T-helper 9 cell (primary cell): ENCODE measurements around the gene TMED1.
"Not testable (repeated sequence)": the region's sequence is repeated elsewhere in the genome, so short reads cannot be mapped to it uniquely, and the experiment has no call there.

Experiments used
- DNase-seq: peaks from one replicate; pipeline ENCODE4 v3.0.0-alpha.2; 2020
- total RNA-seq, 2 donors: gene quantifications; one replicate each; lab custom pipeline; 2026; lab: John Stamatoyannopoulos, UW

The TMED1 gene, protein sequence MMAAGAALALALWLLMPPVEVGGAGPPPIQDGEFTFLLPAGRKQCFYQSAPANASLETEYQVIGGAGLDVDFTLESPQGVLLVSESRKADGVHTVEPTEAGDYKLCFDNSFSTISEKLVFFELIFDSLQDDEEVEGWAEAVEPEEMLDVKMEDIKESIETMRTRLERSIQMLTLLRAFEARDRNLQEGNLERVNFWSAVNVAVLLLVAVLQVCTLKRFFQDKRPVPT
- total RNA-seq: 11.0 to 15.7 reads per million in 2 donors

DNA sequence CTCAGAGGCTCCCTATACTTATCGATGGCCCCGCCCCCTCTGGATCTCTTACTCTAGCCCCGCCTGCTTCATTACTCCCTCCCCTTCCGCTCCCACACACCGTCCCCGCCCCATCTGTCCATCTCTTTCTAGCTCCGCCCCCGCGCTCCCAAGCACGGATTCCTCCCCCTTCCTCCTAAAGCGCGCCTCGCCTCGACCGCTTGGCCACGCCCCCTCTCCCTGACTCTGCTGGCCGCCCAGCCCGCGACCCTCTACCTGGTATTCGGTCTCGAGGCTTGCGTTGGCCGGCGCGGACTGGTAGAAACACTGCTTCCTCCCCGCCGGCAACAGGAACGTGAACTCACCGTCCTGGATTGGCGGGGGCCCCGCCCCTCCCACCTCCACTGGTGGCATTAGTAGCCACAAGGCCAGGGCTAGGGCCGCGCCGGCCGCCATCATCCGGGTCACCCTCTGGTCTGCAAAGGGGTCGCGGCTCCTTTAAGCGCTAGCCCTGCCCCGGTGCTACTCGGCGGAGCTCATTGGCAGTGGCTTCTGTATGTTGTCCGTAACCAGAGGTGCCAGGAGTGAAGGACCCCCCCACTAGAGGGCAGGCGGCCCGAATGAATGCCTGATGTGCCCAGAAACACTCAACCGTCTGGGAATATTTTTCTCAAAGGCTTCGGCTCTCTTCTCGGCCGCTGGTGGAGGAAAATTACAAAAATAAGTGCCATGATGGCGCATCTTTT is at the start of gene TMED1:
Gene TMED1 (minus strand): TSS at position 459 of the 725 bp plus-strand sequence. CDS start 21 bp downstream, at position 438.
- DNase-seq: peak; percentile 94

DNA sequence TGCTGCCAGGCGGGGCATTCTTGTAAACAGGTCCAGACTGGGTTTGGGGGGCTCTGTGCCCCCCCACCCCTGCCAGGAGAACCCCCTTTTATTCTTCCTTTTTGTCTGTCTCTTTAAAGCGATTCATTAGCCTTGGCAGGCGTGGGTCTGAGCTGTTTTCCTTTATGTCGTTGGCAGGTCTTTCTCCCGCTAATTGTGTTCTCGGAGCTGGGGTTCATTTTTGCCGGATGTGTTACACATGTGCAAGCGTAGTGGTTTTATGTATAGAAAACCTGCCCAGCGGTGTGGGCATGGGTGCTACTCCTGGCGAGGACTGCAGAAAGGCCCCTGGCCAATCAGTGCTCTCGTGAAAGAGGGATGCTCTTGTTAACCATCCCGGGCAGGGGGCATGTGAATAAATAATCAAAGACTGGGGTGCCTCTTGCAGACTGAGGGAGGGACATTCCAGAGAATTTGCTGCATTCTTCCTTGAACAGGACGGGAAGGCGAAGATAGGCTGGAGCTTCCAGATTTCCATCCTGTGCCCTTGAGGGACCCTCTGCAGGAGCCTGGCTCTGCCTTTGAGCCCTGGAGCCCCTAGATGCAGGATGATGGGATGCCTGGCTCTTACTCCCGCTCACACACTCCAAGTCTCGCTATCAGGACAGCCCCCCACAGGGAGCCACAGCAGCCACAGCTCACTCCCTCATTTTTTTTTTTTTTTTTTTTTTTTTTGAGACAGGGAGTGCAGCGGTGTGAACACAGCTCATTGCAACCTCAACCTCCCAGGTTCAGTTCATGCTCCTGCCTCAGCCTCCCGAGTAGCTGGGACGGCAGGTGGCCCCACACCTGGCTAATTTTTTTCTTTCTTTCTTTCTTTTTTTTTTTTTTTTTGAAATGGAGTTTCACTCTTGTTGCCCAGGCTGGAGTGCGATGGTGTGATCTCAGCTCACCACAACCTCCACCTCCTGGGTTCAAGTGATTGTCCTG is 49.5 kb upstream of the TMED1 start:
- no peak for DNase-seq

DNA sequence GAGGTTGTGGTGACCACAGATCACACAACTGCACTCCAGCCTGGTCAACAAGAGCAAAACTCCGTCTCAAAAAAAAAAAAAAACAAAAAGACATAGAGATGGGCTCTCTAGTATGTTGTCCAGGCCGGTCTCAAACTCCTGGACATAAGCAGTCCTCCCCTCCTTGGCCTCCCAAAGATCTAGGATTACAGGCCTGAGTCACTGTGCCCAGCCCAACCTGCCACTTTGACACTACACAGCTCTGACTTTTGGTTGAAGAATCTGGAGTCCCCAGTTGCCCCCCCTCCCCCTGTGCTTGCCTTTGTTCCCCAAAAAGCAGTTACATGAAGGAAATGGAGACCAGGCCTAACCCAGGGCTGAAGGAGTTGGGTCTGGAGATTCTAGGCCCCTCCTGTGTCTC is 48.3 kb upstream of the TMED1 start:
- no peak for DNase-seq

DNA sequence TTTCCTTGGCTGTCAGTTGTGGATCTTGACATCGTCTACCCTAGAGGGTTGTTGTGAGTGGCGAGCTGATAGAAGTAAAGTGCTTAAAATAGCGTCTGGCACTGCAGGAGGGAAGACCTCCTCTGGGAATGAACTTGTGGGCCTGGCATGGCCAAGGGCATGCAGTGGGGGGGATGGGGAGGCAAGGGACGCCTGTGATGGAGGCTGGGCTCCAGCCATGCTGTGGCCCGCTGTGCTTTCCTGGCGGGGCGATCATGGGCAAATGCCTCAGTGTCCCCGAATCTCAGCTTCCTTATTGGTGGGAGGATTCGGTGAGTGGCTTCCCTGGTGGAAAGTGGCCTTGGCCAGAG is 46.1 kb upstream of the TMED1 start:
- no peak for DNase-seq

DNA sequence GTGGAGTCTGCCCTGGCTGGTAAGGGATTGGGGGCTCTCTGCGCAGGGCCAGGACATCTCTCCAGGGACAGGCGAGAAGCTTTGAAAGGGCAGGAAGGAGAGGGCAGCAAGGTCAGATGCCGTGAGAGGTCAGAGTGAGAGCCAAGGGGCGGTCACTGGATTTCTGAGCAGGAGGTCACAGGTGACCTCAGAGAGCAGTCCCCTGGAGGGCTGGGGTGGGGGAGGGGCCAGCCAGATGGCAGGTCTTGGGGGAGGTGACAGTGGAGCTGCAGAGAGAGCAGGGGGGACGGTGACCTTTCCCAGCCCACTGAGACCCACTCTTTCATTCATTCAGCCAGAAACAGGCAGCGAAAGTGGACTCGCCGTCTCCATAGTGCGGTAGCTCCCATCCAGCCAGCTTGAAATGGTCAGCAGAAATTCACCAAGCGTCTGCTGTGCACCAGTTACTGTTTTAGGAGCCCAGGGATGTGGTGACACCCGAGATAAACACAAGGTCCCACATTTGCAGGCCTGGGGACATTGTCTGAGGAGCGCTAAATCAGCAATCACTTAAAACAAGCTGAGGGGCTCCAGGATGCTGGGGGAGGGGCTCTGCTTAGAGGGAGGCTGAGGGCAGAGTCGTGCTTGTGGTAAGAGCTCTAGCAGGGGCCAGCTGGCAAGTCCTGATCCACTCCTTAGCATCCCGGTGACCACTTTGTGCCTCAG is 45.5 kb upstream of the TMED1 start:
- DNase-seq: no peak

DNA sequence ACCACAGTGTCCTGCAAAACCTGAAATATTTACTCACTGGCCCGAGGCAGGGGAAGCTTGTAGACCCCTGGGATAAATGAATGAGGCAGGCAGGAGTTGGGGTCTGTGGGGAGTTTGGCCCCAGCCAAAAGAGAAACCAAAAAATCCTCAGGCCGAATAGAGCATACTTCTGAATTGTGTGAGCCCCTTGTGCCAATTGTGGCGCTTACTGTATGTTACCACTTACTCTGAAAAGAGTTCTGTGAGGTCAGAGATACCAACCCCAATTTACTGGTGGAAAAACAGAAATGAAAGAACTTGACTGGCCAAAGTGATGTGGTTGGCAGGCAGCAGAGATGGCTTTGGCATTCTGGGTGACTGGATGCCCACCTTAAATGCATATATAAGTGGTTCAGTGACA is 42.2 kb upstream of the TMED1 start:
- DNase-seq: no peak

DNA sequence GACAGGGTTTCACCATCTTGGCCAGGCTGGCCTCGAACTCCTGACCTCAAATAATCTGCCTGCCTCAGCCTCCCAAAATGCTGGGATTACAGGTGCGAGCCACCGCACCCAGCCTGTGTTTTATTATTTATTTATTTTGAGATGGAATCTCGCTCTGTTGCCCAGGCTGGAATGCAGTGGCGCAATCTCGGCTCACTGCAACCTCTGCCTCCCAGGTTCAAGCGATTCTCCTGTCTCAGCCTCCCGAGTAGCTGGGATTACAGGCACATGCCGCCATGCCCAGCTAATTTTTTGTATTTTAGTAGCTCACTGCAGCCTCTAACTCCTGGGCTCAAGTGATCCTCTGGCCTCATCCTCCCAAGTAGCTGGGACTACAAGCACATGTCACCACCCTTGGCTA is 41.6 kb upstream of the TMED1 start:
- DNase-seq: not testable (repeated sequence)

DNA sequence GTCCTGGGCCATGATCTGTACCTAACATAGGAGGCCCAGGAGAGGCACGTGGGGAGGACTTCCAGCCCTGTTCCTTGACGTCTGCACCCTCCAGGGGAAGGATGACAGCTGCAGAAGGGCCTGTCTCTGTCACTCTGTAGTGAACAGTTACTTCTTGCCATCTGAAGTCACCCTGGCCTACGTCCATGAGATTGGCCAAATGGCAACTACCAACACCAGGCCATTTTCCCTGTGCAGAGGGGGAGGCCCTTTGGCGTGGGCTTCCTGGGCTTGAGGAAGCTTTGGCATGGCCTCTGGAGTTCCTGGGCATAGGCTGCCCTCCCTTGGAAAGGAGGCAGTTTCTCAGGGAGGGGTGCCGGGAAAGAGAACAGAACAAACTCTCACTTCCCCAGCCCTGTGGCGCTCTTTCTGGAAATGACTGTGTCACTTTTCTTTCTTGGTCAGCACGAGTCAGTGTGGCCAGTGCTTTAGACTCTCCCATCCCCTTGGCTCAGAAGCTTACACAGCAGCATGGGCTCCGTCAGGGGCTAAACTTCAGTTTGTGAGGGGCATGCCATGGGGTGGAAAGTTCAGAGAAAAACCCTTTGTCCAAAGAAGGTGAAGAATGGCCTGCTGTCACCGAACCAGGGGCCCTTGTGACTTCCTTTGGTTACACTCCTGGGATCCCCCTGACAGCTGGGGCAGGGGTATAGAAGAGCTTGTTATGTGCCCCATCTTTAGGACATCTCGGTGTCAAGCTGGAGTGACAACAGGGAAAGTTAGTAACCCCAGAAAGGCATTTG is 40.6 kb upstream of the TMED1 start:
- no peak for DNase-seq

DNA sequence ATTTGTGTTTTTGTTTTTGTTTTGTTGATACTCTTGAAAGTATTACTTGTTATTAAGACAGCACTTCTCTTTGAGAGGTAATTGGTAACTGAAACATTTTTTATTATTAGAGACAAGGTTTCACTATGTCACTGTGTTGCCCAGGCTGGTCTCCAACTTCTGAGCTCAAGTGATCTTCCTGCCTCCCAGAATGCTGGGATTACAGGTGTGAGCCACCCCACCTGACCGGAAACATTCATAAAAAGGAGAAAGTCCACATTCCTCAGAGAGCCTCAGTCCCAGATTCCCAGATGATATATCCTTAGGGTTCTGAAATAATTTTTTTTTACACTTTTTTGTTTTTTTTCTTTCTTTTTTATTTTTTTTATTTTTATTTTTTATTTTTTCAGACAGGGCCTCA is 38.0 kb upstream of the TMED1 start:
- DNase-seq: no peak

DNA sequence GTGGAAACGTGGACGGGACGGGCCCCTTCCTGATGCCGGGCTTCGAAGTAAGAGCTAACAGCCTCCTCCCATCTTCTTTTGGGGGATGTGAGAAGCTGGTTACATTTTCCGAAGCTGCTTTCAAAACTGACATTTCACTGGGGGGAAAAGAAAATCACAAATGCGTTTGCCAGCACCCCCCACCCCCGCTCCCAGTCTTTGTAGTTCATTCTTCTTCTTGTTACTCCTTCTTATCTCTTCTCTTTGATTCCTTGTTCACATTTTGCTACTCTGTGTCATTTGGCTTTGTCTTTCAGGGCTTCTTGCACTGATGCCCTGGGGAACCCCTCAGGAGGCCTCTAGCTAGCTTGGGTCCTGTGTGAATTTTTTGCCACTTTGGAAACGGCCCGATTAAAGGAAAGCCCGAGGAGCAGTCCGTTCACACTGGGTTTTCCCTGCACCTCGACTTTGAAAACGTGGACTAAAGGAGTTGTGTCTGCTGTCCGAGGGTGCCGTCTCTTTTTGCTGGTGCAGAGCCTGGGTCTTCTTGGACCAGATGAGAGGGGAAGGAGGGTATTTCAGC is 36.6 kb upstream of the TMED1 start:
- DNase-seq: no peak

DNA sequence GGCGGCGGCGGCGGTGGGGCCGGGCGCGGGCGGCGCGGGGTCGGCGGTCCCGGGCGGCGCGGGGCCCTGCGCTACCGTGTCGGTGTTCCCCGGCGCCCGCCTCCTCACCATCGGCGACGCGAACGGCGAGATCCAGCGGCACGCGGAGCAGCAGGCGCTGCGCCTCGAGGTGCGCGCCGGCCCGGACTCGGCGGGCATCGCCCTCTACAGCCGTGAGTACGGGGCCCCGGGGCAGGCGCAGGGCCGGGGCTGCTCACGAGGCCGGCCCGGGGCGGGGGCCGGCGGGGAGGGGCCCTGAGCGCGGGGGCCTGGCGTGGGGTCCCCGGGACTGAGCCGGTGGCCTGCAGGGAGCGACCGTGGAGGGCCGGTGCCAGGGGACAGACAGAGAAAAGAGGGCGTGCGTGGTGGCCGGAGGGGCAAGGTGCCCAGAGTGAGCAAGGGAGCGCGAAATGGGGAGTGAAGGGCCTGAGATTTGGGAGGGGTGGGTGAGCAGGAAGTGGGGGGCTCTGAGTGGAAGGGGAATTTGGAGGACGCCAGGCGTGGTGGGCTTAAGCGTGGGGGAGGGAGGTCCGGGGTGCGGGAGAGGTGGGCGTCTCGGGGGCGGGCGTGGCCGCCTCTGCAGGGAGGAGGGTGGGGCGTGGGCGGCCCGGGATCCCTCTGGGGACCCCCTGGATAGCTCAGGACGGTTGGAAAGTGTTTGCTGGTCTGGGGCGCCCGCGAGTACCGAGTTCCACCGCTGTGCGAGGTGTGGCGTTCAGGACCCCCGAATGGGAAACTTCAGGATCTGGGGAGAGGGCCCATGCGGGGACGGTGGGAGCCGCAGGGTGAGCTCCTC is 35.9 kb upstream of the TMED1 start:
- no peak for DNase-seq

DNA sequence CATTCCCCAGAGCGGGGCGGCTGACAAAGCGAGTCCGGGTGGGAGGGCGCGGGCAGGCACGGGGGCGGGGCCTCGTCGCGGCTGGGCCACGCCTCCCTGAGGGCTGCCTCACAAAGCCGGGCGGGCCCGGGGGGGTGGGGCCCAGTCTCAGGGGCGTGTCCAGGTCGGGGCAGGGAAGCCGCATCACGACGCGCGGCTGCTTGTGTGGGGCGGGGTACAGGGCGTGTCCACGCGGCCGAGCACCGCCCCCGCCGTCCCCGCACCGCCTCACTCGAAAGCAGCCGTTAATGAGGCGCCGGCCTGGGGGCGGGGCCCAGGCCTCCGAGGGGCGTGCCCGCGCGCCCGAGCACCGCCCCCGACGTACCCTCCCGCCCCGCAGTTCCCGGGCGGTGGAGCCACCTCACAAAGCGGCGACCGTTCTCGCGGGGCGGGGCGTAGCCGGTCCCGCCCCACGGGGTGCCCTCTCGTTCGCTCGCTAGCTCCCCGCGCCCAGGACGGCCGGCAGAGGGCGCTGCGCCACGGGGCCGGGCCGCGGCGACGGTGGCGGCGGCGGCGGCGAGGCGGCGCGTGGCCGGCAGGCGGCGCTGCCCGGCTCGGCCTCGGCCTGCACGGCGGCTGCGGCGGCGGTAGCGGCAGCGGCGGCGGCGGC is 35.1 kb upstream of the TMED1 start, which contains the start of gene CARM1:
Gene CARM1 (plus strand): TSS at position 599 of the 649 bp plus-strand sequence. CDS start 150 bp downstream, outside the sequence.
- peak; percentile 99 for DNase-seq

DNA sequence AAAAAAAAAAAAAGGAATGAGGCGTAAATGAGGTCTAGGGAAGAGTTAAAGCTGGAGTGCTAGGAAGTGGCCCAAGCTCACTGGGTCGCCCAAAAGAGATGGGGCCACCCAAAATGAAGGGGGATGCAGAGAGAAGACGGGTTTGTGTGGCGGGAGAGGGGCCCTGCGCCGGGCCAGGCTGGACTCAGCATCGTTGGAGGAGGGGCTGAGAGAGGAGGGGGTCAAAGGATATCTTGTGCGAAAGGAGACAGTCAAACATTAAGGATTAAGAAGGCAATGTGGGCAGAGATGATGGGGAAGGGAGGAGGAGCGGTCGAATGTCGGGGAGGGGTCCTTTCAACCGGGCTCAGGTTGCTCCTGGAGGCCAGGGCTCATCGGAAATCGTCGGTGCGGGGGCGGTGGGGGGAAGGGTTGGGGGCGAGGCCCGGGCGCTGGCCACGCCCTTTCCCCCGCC is 34.5 kb upstream of the TMED1 start:
- DNase-seq: no peak

DNA sequence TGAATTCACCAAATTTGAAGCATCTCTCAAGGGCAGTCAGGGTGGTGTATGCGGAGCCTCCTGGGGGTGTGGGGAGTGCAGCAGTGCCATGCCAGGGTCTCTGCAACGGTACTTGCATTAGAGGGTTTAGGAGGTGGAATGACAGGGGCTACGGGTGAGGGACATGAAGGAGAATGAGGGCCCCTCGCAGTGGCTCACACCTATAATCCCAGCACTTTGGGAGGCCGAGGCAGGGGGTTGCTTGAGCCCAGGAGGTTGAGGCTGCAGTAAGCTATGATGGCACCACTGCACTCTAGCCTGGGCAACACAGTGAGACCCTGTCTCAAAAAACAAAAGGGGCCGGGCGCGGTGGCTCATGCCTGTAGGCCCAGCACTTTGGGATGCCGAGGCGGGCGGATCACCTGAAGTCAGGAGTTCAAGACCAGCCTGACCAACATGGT is 33.9 kb upstream of the TMED1 start:
- DNase-seq: not testable (repeated sequence)

DNA sequence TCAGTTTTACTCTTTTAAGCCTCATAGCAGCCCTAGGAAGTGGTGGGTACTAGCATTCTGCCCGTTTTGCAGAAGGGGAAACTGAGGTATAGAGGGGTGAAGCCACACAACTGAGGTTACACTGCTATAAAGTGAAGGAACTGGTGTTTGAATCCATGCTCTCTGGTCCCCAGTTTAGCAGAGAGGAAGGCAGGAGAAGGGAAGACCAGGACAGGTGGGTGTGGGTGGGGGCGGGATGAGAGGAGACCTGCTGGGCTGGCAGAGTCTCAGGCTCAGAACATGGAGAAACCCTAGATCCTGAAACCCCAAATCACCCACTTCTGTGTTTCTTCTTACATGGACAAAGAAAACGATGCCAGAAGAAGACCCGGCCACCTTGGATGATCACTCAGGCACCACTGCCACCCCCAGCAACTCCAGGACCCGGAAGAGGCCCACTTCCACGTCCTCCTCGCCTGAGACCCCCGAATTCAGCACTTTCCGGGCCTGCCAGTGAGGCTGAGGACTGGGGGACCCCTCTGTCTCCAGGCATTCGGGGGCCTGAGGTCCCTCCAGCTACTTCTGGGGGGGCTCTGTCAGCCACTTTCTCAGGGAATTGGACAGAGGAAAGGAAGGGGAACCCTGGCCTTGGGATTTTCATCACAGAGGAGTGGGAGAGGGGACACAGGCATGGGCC is 33.0 kb upstream of the TMED1 start:
- no peak for DNase-seq

DNA sequence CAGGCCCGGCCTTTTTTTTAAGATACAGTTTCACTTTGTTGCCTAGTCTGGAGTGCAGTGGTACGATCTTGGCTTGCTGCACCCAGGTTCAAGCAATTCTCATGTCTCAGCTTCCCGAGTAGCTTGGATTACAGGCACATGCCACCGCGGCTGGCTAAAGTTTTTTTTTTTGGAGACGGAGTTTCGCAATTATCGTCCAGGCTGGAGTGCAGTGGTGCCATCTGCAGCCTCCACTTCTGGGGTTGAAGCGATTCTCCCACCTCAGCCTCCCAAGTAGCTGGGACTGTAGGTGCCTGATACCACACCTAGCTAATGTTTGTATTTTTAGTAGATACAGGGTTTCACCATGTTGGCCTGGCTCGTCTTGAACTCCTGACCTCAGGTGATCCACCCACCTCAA is 30.5 kb upstream of the TMED1 start:
- DNase-seq: no peak

DNA sequence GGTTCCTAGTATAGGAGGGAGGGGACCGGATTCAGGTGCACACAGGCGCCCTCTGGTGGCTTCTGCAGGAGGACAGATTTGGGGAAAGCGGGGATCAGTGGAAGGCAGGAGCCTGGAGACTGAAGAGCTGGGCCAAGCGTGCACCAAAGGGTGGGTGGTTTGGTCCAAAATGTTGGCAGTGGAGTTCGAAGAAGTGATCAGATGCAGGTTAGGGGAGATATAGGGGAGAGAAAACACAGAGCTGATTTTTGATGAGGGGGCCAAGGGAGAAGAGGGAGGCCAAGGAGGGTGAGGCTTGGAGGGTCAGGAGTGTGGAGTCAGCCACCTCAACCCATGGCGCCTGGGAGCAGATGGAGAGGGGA is 28.5 kb upstream of the TMED1 start:
- DNase-seq: peak; percentile 80

DNA sequence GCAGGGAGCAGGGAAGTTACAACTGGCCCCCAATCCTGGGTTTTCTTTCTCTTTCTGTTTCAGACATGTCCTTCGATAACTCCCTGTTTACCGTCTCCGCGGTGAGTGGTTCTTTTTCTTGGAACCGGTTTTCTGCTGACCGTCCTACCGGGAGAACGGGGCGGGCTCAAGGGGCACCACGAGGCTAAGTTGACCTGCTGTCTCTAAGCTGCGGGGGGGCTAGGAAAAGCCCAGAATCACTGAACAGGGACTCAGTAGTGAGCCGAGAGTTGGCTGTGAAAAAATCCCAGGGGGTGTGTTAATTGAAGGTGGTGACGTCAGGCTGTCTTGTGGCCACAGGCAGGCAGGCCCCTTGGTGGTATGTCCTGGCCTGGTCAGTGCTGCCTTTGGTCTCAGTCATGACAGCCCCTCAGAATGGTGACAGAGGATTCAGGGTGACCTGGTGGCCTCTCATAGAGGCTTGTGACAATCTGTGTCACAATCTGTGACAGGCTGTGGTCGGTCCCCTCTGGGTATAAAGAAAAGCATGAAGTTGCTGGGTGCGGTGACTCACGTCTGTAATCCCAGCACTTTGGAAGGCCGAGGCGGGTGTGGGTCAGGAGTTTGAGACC is 27.2 kb upstream of the TMED1 start:
- no peak for DNase-seq
